Measurements from ENCODE around the gene TMEM131L. TPM values are rescaled to one million over a fixed set of nuclear protein-coding genes. Genes with fewer than 3 reads are reported as not detected.
A peak's percentile ranks its signal among the peaks of the same experiment; 100 is the strongest.
"Not testable (repeated sequence)": the region's sequence is repeated elsewhere in the genome, so short reads cannot be mapped to it uniquely, and the experiment has no call there.

Gene TMEM131L
- polyA plus RNA-seq, 4 donors: 26.3 to 35.5 (median 26.9) TPM

DNA sequence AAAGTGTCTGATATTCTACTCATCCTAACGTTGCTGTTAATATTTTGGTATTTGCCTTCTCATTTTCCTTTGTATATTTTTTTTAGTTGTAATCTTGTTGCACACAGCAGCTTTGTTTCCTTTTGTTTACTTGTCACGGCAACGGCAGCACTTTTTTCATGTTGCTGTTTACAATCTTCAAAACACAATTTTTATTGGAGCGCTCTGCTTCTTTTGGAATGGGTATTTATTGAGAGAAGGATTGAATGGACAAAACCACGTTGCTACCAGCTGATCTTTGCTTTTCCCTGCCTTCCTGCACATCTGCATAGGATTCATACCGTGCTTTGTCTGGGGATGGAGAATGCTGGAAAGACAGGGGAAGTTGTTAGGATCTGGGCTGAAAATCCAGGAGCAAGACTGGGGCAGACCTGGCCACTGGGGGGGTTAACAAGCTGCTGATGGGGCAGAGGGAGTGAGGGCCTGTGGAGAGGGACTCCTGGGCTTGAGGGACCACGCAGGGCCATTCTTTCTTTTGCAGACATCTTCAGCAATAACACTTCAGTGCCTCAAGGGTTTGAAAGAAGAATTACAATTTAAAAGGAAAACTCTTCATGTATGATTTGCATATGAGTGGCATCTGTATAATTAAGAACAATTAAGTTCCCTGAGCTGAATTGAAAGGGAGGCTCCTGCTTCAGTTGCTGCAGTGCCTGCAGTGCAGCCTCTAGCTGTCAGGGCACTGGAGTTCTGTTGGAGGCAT is 69.8 kb downstream of the TMEM131L start:
- DNase-seq (ENCODE audit: low read depth in 4 of 4, low spot score in 3 of 4): no peak

DNA sequence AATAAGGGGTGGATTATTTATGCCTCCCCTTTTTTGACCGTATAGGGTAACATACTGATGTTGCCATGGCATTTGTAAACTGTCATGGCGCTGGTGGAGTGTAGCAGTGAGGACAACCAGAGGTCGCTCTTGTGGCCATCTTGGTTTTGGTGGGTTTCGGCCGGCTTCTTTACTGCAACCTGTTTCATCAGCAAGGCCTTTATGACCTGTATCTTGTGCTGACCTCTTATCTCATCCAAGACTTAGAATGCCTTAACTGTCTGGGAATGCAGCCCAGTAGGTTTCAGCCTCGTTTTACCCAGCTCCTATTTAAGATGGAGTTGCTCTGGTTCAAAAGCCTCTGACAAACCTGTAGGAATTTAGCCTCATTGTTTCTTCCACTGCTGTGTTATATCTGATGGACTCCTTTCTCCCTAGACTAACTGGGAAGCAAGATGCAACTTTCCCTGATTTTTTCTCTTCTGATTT is 71.4 kb downstream of the TMEM131L start:
- DNase-seq (ENCODE audit: low read depth in 4 of 4, low spot score in 3 of 4): no peak

DNA sequence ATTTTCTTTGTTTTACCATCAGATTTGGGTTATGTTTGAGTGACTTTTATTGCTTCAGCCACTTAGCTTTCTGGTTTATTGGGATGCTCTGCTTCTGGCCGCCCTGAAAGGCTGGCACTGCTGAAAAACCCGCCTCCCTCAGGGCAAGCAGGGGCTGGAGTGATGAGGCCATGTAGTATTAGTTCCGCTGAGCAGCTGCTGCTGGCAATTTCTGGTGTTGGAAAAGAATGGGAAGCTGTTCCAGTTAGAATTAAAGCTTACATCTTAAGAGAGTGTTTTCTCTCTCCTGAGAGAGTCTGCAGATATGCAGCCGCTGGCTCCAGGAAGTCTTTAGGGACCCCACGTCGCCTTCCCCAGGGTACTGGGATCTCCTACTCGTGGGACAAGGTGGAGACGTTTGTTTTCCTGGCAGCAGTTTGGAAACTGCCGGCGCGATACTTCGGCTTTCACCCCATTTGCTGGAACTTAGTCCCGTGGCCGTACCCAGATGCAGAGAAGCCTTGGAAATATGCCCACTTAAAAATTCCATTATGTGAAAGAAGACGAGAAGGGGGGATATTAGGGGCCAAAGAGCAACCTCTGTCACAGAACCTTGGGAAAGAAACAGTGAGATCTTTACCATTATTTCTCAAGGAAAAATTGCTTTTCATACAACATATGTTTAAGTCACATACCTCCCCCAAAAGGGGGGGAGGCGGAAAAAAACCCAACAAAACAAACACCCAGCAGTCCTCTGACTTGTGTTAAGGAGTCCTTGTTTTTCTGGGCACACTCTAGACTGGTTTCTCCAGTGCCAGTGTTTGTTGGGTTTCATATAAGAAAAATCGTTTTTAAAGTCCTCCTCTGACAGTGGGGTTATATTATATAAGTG is 72.6 kb downstream of the TMEM131L start:
- DNase-seq (ENCODE audit: low read depth in 4 of 4, low spot score in 3 of 4): no peak

DNA sequence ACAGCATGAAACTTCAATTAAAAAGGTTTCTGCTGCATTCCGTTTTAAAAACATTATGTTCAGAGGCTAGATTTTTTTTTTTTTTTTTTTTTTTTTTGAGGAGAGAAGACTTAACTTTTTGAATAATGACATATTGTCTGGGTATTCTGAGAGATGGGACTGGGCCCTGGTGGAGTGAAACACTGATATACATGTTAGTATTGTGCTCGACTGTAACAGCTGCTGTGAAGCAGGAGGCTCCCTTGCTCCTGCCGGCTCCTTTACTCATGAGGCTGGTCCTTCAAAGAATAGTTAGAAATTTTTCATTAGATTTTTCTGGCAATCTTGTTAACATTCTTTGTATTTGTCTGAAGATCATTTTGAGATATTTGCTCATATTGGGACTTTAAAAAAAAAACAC is 73.3 kb downstream of the TMEM131L start:
- DNase-seq (ENCODE audit: low read depth in 4 of 4, low spot score in 3 of 4): no peak

GRCh38 chr4:153541456-153542096 is 75.4 kb downstream of the TMEM131L start:
- no peak for DNase-seq (ENCODE audit: low read depth in 4 of 4, low spot score in 3 of 4)

DNA sequence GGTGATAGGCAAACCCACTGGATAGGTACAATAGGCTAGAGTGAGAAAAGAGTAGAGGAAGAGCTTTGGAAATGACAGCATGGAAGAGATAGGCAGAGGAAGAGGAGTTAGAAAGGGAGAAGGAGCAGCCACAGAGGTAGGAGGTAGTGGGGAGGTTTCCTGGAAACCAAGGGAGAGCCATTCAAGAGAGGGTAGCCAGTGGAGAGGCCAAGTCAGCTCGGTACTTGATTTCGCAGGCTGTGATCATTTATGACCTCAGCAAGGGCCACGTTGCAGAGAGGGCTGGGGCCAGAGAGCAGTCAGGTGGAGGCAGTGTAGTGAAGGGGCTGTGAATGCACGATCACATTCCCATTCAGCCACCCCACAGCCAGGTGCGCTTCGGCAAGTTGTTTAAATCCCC is 76.0 kb downstream of the TMEM131L start:
- no peak for DNase-seq (ENCODE audit: low read depth in 4 of 4, low spot score in 3 of 4)

DNA sequence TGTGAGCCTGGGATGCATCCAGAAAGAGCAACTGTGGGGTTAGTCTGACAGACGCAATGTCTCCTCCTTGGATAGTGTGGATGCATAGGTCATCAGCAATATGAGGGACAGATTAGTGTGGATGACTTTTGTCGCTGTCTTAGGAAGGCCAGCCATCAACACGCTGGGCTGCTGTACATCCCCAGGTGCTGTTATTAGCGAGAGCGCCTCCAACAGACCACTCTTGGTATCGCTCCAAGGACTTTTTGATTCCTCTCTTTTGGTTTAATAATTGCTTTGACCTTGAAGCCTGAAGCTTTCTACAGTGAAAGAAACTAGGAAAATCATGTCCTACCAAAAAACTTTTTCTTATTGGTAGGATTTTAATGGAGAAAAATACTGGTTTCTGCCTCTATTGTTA is 76.7 kb downstream of the TMEM131L start:
- DNase-seq (ENCODE audit: low read depth in 4 of 4, low spot score in 3 of 4): no peak

DNA sequence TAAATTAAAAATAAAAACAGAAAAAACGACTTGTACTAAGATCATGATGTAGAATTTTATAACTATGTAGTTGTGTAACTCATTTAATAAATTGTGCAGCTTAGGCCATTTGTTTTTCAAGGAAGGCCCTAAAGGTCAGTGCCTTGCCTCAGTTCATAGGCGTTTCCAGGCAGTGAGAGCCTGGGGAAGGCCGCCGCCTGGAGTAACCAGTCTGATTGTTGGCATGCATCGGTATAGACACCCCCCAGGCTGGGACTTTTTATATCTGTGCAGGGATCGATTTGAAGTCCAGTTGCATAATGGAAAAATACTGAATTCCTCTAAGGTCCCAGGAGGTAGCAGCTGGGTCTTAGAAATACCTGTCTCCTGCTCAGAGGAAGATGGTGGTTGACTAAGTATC is 77.2 kb downstream of the TMEM131L start:
- DNase-seq (ENCODE audit: low read depth in 4 of 4, low spot score in 3 of 4): no peak

- no peak for DNase-seq (ENCODE audit: low read depth in 4 of 4, low spot score in 3 of 4)
These were observed 79.7 kb downstream of the TMEM131L start for GRCh38 chr4:153545822-153546221.

- no peak for DNase-seq (ENCODE audit: low read depth in 4 of 4, low spot score in 3 of 4)
These were observed 80.1 kb downstream of the TMEM131L start for GRCh38 chr4:153546280-153546679.

- no peak for DNase-seq (ENCODE audit: low read depth in 4 of 4, low spot score in 3 of 4)
These were observed 81.4 kb downstream of the TMEM131L start for GRCh38 chr4:153547520-153547919.

- not testable (repeated sequence) for DNase-seq (ENCODE audit: low read depth in 4 of 4, low spot score in 3 of 4)
These were observed 82.7 kb downstream of the TMEM131L start for GRCh38 chr4:153548907-153549306.

GRCh38 chr4:153549405-153549804 is 83.2 kb downstream of the TMEM131L start:
- no peak for DNase-seq (ENCODE audit: low read depth in 4 of 4, low spot score in 3 of 4)

DNA sequence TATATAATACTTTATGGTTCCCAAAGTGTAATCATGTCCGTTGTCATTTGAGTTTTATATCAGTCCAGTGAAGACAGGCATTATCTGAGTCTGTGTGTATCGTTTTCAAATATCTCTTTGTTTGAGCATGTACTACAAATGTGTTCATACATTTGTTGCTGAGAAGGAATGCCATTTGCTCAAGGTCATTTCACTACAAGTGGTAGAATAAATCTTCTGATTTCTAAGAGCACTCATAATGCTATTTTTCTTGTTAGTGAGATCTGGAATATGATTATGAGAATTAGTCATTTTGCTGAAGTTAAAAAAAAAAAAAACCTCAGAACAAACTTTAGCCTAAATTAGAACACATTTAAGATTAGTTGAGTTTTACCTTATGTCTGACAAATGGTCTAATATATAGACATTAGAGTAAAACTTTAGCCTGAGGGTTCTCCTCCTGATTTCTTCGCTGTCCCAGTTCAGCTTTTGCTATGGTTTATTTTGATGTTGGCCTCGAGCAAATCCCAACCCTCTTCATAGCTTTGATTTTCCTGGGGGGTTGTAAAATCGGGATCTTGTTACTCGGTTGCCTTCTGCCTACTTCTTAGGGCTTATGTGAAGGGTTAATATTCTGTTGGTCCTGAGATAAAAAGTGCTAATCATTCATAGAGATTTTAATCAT is 87.1 kb downstream of the TMEM131L start:
- DNase-seq (ENCODE audit: low read depth in 4 of 4, low spot score in 3 of 4): no peak

GRCh38 chr4:153553819-153554170 is 87.6 kb downstream of the TMEM131L start:
- DNase-seq (ENCODE audit: low read depth in 4 of 4, low spot score in 3 of 4): no peak

- DNase-seq (ENCODE audit: low read depth in 4 of 4, low spot score in 3 of 4): peak in 2 of 4 donors; percentile 47 to 66
These were observed 89.7 kb downstream of the TMEM131L start for GRCh38 chr4:153555730-153556434.

GRCh38 chr4:153556435-153556815 is 90.3 kb downstream of the TMEM131L start:
- DNase-seq (ENCODE audit: low read depth in 4 of 4, low spot score in 3 of 4): no peak

DNA sequence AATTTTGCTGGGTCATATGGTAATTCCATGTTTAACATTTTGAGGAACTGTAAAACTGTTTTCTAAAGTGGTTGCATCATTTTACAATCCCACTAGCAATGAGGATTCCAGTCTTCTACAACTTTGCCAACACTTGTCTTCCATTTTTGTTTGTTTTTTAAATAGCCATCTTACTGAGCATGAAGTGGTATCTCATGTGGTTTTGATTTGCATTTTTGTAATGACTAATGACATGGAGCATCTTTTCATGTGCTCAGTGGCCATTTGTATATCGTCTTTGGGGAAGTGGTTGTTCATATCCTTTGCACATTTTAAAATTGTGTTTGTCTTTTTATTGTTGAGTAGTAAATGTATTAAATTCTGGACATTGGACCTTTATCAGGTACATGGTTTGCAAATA is 94.7 kb downstream of the TMEM131L start:
- no peak for DNase-seq (ENCODE audit: low read depth in 4 of 4, low spot score in 3 of 4)

DNA sequence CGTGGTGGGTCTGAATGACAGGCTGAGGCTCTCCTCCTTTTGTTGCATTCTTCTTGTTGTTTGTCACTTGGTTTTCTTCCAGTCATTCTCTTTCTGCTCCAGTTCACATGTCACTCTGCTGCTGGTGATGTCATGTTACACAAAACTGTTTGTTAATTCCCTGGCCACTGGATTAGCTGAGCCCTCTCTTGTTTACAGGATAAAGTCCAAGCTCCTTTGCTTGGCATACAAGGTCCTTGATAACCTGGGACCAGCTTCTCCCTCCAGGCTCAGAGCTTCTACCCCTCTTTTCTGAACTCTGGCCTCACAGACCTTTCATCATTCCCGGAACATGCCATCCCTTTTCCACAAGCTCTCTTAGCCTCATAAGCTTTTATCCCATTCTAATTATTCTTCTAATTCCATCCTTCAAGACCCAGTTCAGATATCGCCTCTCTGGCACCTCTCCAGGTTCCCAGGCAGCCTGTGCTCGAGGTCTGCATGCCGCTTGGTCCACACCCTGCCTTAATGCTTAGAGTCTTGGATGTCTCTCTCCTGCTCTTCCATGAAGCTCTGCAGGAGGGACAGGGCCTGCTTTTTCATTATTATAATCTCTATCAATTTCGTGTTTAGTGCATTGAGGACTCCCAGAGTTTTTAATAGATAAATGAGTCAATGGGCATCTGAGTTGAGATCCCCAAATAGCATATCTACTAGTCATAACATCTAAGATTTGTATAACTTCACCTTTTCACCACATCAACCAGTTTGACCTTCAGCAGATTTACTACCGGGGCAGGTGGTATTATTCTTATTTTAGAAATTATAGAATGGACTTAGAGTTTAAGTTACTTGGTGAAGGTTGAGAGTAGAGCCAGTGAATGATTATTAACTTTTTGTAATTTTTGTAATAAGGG is 98.7 kb downstream of the TMEM131L start:
- DNase-seq (ENCODE audit: low read depth in 4 of 4, low spot score in 3 of 4): no peak
